HG02678 (cell line): ENCODE measurements around the gene RFX2.

Source experiments
- ATAC-seq: cut with Tn5 transposase; IDR thresholded peaks from one replicate; pipeline ENCODE4 v1.9.1; 2021; ENCODE audit warnings: mild to moderate bottlenecking, moderate library complexity; ENCODE audit not compliant: unreplicated experiment

Gene RFX2

GRCh38 chr19:6061376-6062130 lies 48.7 kb downstream of the RFX2 start:
- no peak for ATAC-seq

GRCh38 chr19:6060600-6061375 lies 49.5 kb downstream of the RFX2 start:
- ATAC-seq = no peak

DNA sequence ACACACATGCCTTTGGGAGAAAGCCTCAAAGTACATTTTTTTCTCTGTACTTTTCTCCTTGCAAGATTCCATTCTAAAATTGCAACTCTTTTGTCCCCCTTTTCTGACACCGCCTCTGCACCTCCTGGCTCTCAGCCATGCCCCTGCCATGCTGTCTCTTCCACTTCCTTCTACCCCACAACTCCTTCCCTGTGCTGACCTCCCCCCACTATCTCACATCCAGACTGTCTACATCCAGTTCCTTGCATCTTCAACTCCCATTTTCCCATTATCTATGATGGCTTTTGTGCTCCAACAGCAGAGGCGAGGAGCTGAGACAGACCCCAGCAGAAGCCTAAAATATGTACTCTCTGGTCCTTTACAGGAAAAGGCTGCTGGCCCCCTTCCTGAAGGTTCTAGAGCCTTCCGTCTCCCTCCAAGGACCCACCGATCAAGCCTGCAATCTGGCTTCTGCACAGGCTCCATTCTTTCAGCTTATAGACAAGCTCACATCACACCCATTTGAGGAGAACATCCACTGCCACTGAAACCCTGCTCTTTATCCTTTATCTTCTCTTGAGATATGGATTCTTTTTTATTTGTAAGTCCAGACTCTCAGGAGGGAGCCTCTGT lies 50.2 kb downstream of the RFX2 start:
- no peak for ATAC-seq

DNA sequence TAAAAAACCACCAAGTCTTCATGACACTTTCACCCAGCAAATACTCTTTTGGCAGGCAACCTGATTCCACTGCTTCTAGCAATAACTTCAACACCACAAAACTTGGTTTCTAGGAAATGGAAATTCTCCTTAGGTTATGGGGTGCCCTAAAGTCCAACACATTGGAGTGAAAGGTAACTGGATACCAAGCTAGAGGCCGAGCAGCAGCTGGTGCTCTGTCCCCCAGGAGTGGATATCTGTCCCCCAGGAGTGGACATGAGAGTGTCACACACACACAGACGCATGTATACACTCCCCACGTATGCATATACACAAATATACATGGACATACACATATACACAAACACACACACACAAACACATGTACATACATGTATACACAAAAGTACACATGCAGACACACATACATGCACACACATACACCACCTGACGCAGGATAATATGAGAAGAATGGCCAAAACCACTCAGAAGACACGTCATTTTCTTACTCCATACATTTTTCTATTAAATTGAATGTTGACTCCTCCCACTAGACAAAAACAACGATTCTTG lies 50.8 kb downstream of the RFX2 start:
- no peak for ATAC-seq

- ATAC-seq = no peak
These were observed 51.6 kb downstream of the RFX2 start for GRCh38 chr19:6058518-6059201.

DNA sequence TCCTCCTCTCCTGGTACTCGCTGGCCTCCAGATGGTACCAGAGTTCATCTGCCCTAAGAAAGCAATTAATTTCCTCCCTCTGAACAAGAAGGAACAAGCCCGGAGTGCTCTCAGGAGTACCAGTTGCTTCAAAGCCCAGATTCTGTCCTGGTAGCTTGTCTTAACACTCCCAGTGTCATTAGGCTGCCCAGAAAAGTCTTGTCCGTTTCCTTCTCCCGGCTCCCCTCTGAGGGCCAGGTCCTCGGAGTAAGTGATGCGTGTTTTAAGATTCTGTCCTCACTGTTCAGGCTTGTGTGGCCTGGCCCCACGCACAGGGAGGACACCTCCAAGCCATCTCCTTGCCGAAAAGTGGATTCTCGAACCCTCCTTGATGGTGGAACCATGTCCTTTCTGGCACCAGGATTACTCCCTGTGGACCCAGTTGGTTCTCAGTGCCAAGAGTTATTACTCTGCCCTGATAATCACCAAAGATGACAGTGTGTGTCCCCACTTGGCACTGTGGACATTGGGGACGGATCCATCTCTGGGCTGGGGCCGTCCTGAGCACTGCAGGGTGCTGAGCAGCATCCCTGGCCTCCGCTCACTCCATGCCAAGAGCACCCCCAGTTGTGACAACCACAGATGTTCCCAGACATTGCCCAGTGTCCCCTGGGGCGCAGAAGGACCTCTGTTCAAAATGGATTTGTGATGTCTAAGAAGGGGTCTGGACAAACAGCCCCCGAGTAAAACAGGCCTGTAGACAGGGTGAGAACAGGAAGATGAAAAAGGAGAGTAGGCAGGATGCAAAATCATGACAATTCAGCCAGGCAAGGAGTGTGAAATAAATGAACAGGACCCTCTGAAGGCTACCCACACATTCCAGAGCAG lies 52.4 kb downstream of the RFX2 start:
- no peak for ATAC-seq

DNA sequence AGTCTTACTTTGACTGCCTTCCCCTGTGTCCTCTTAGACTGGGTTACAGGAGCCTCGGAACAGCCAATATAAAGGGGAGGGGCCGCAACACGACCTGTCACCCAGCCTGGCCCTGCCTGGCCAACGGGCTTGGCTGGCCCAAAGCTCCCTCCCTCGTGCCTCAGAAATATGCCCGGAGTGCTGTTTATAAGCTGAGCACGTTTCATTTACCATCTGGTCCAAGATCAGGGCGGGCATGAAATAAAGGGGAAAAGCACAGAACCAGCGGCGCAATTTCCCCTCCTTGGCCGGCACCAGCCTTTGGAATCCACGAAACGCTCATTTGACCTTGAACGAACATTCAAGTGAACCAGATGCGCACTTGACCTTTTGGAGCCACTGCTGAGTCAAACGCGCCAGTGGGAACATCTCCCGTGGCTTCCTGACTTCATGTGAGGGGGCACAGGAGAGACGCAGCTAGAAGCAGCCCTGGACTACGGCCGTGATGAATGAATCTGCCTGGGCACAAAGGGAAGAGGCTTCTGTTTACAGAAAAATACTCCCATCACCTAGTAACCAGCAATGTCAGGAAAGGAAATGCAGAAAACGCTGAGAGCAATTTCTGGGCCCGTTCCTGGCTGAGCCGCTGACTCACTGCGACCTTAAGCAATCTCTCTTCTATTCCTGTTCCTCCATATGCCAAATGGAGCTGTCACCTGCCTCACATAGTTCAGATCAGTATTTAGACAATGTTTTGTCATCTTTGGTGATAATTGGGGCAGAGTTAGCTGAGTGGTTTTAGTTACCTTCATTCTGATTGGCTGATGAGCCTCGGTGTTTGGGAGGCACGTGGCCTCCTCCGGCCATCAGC lies 53.3 kb downstream of the RFX2 start:
- no peak for ATAC-seq

- no peak for ATAC-seq
These were observed 54.0 kb downstream of the RFX2 start for GRCh38 chr19:6056282-6056741.

DNA sequence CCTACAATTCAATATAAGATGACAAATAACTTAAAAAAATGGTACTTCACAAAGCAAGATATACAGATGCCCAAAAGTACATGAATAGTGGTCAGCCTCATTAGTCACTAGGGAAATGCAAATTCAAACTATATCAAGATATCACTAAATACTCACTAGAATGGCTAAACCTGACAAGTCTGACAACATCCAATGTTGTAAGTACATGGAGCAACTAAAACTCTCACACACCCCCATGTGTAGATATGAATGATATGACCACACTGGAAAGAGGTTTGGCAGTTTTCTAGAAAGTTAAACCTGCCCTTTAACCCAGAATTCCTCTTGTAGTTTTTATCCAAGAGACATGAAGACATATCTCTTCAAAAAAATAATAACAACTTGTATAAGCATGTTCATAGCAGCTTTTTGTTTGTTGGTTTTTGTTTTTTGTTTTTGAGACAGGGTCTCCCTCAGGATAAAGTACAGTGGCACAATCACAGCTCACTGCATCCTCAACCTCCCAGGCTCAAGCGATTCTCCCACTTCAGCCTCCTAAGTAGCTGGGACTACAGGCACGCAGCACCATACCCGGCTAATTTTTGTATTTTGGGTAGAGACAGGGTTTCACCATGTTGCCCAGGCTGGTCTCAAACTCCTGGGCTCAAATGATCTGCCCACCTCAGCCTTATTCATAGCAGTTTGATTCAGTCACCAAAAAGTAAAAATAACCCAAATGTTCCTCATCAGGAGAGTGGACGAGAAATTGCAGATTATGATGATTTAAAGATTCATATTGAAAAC lies 55.1 kb downstream of the RFX2 start:
- no peak for ATAC-seq

DNA sequence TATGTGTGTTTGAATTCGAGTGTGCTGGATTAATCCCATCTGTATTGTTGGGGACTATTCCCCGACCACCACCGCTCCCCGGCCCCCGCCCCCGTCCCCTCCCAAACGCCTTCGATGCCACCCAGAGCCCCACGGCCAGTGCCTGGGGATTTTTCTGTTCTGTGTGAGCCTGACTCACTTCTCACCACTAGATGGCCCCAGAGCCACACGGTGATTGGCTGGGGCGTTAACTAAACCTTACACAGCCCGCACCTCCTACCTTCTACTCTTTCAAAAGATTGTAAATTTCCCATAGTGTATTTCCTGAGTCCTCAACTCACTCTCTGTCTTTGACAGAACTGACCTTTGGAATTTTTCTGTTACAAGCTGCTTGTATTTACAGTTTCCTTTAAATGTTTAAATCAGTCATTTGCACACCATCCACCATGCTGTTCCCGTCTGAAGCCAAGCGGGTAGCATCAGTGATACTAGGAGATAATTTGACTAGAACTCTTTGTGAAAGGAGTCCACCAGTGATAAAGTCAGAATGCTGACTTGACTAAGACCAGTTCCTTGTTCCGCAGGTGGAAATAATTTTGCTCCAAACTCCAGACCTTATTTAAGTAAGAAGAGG lies 61.4 kb downstream of the RFX2 start:
- ATAC-seq = no peak

DNA sequence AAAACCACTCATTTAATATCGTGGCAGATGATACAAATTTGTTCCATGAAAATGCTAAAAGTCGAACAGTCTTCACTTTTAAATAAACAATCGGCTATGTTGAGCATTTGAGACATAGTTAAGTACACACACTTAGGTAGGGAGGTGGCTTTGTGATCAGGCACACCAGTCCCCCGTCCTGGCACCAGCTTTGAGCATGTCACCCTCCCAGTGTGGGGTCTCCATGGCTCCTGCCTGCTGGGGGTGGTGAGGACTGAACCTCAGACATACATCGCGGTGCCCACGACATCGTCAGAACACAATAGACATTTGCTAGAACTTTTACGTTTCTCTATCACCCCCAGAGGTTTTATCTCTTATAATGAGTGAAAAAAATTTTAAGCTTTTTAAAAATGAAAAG lies 62.0 kb downstream of the RFX2 start:
- ATAC-seq = no peak

DNA sequence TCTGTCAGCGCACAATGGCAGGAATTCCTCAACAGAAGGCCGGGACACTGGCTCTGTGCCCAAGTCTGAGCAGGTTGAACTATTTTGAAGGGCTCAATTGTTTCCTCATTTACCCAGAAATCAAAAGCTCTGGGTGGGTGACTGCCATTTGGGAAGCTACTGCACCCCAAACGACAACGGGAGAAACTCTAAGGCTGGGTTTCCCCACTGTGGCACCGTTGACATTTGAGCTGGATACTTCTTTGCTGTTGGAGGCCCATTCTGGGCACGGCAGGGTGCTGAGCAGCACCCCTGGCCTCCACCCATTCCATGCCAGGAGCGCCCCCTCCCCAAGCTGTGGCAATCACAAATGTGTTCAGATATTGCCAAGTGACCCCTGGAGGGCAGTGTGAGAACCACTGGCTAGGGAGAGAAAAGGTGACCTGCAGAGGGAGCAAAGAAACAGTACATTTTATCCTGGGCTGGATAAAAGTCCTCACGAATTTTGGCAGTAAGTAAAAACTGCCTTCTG lies 62.5 kb downstream of the RFX2 start:
- ATAC-seq = no peak

DNA sequence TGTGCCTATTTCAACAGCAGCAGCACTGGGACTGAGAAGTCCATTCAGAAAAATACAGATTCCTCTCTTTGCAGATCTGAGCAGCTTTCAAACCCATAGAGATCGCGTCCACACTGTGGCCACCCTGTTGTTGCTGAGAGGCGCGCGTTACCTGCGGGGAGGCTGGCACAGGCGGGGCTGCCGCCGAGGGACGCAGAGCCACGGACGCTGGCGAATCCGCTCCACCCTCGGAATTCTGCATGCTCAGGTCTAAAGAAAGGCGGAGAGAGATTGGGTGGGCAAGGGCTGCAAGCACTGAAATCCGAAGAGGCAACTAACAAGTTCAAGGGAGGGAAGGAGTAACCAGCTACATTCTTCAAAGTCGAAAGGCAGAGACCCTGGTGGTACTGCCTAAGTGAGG lies 63.0 kb downstream of the RFX2 start:
- no peak for ATAC-seq

DNA sequence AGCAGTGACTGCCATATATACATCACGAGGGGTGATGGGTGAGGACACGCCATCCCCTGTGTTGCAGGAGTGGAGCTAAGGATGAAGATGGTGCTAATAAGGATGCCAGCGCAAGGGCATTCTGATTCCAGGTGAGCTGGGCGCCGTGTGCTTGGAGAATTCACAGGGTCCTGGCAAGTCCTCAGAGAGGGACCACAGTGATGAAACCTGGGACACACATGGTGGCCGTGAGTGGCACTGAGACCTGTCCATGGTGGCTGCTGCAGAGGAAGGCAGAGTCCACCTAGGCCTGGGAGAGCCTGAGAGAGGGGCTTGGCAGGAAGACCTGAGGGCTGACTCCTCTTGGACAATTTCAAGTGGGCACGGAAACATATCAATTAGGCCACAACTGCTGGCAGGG lies 65.2 kb downstream of the RFX2 start:
- ATAC-seq = no peak

DNA sequence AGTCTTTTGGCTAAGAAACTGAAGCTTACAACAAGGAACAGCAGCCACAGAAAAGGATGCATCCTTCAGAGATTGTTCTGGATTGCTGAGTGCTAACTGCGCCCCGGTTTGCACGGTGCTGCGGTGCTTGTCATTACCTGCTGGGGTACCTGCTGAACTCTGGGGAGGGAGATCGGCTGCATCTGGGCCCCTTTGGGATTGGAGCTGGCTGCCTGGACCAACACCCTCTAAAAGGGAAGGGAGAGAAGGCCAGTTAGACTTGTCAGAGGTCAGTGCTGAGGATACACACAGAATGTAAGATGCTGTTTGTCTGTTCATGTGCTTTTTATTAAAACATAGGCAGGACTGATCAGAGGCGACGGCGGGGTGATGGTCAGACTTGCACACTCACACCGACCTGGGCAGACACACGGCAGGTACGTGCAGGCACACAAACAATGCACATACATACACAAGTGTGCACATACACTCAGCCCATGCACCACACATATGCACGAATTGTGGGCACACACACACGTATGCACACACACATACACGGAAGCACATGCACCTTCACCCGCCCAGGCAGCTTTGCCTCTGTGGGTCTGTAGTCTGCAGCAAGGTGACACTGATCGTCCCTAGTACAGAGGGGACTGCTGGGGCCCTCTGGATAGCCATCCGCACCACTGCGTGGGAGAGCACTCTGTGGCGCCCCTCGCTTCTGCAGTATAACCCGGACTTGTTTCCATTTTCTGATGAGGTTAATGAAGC lies 66.1 kb downstream of the RFX2 start:
- no peak for ATAC-seq

GRCh38 chr19:6042776-6043726 lies 67.2 kb downstream of the RFX2 start:
- ATAC-seq = no peak
